Stimulated activated CD4-positive, alpha-beta T cell treated with anti-CD3 and anti-CD28 coated beads, Interleukin-1b, Interleukin-23, amount 100 ng/mL, for 24 hours (primary cell): ENCODE results near the gene IFNA21.
"Not testable (repeated sequence)": the region's sequence is repeated elsewhere in the genome, so short reads cannot be mapped to it uniquely, and the experiment has no call there.

Experiments
- DNase-seq, 4 experiments: peaks; one replicate each; pipeline ENCODE4 v3.0.0-alpha.2; 2020; ENCODE audit warnings: low read depth in 4 of 4, low spot score in 1 of 4

Gene IFNA21

GRCh38 chr9:21144603-21145002 is 21.9 kb downstream of the IFNA21 start:
- DNase-seq, result no peak

GRCh38 chr9:21141427-21141882 is 25.0 kb downstream of the IFNA21 start, which contains the start of gene IFNW1:
TSS of gene IFNW1 (minus strand) at chr9:21141832. CDS start at chr9:21141570, 262 bp downstream.
- no peak for DNase-seq

GRCh38 chr9:21137020-21137419 is 29.4 kb downstream of the IFNA21 start:
- no peak for DNase-seq

- no peak for DNase-seq
These were observed 30.7 kb downstream of the IFNA21 start for GRCh38 chr9:21135736-21136135.

- not testable (repeated sequence) for DNase-seq
These were observed 38.3 kb downstream of the IFNA21 start for GRCh38 chr9:21128186-21128585.

- no peak for DNase-seq
These were observed 44.7 kb downstream of the IFNA21 start for GRCh38 chr9:21121595-21122251.

GRCh38 chr9:21121079-21121478 is 45.4 kb downstream of the IFNA21 start:
- no peak for DNase-seq

GRCh38 chr9:21119093-21119770 is 47.2 kb downstream of the IFNA21 start:
- no peak for DNase-seq
